BLaER1 treated with 17β-estradiol and CSF1 and Interleukin-3, amounts not matched to agents 10 nM and 100 nM (cell line): ENCODE data around the gene DHPS.
"Not testable (repeated sequence)": the region's sequence is repeated elsewhere in the genome, so short reads cannot be mapped to it uniquely, and the experiment has no call there.

Experiments
- H3K27ac ChIP-seq, 11 experiments: shearing (Covaris generic); formaldehyde crosslinking; 2 replicates each; pipeline ENCODE4 v1.8.1; 2022
- H3K27me3 ChIP-seq, 11 experiments: shearing (Covaris generic); formaldehyde crosslinking; 2 replicates each; pipeline ENCODE4 v1.8.1; 2022
- H3K36me3 ChIP-seq, 11 experiments: shearing (Covaris generic); formaldehyde crosslinking; 2 replicates each; pipeline ENCODE4 v1.8.1; 2022
- H3K4me1 ChIP-seq, 10 experiments: shearing (Covaris generic); formaldehyde crosslinking; 2 replicates each; pipeline ENCODE4 v1.8.1; 2022
- H3K4me2 ChIP-seq, 11 experiments: shearing (Covaris generic); formaldehyde crosslinking; 2 replicates each; pipeline ENCODE4 v1.8.1; 2022
- H3K4me3 ChIP-seq, 10 experiments: shearing (Covaris generic); formaldehyde crosslinking; 2 replicates each; pipeline ENCODE4 v1.8.1; 2022
- H3K9ac ChIP-seq, 11 experiments: shearing (Covaris generic); formaldehyde crosslinking; 2 replicates each; pipeline ENCODE4 v1.8.1; 2022
- H3K9me3 ChIP-seq, 11 experiments: shearing (Covaris generic); formaldehyde crosslinking; replicated peaks in 1 of 11; 2 replicates each; pipeline ENCODE4 v1.8.1; 2022
- H4K20me1 ChIP-seq, 11 experiments: shearing (Covaris generic); formaldehyde crosslinking; 2 replicates each; pipeline ENCODE4 v1.8.1; 2022
- Cebpa-rat ChIP-seq, 11 experiments: shearing (Covaris generic); IDR thresholded peaks; 2 replicates each; pipeline ENCODE4 v1.8.1; 2022

The DHPS gene

DNA sequence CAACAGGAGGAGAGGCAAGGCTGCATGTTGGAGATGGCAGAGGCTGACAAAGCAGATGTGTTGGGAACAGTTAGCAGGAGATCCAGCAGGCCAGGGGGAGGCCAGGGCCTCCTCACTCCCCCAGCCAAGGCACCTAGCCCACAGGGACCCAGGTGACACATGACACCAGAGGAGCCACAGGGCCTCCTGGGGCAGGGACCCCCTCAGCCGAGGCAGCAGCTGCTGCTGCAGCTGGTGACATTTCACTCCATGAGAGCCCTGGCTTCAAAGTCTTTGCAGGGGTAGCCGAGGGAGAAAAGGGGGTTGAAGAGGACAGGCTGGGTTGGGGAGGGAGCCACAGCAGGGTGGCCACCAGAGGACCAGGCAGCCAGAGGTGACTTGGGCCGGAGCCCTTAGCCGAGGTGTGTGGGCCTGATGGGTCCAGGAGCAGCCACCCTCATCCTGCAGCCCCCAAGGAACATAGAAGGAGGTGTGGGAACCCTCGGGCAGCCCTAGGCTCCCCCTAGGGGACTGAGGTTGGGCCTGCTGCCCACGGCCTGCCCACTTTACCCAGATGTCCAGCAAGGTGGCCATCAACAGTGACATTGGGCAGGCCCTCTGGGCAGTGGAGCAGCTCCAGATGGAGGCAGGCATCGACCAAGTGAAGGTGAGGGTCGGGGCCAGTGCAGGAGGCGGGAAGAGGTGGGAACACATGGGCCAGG lies 6.0 kb upstream of the DHPS start, which contains the start of gene GNG14:
GNG14 (plus strand) TSS at position 503 of the 701 bp plus-strand sequence; CDS start at position 554, 51 bp downstream.
- H3K4me1 ChIP-seq, result peaks cover 25 to 68% (median 52%) of the 10 kb centered on the region in 10 experiments
- TF ChIP-seq Cebpa-rat (IDR thresholded peaks at IDR 0.05), result no peak
- H3K9ac ChIP-seq, result peak within 1 kb of the TSS in 8 of 11 experiments; percentile 58 to 79 (median 76); a peak in 15 of 22 replicates
- peaks cover 0 to 17% (median under 1%) of the 10 kb centered on the region in 11 experiments; a peak in 7 of 22 replicates for H3K36me3 ChIP-seq
- no peaks in the 10 kb centered on the region for H3K9me3 ChIP-seq
- H3K4me3 ChIP-seq, result peak within 1 kb of the TSS in 7 of 10 experiments; percentile 51 to 67 (median 54); a peak in 7 of 20 replicates
- H3K4me2 ChIP-seq, result peak within 1 kb of the TSS in 10 of 11 experiments; percentile 69 to 99 (median 94); a peak in 19 of 22 replicates
- peaks cover 0 to 15% (median 0%) of the 10 kb centered on the region in 11 experiments; a peak in 1 of 22 replicates for H4K20me1 ChIP-seq
- peak within 1 kb of the TSS in 8 of 11 experiments; percentile 69 to 83 (median 76); a peak in 16 of 22 replicates for H3K27ac ChIP-seq
- H3K27me3 ChIP-seq, result no peaks in the 10 kb centered on the region

- no peak for TF ChIP-seq Cebpa-rat (IDR thresholded peaks at IDR 0.05)
- H4K20me1 ChIP-seq, result peaks cover 0 to 17% (median 2%) of the 10 kb centered on the region in 11 experiments; a peak in 12 of 22 replicates
- 0 out of 22 replicates have a peak, but pooled peaks cover 0 to 1% (median 0%) of the 10 kb centered on the region in 11 experiments for H3K36me3 ChIP-seq
- H3K4me2 ChIP-seq, result peak overlapping the region in 1 of 11 experiments; percentile 97; a peak in 2 of 22 replicates
- H3K4me1 ChIP-seq, result peaks cover 30 to 65% (median 52%) of the 10 kb centered on the region in 10 experiments
- no peak overlapping the region for H3K27ac ChIP-seq
- no peaks in the 10 kb centered on the region for H3K27me3 ChIP-seq
- no peaks in the 10 kb centered on the region for H3K9me3 ChIP-seq
- H3K4me3 ChIP-seq, result no peak overlapping the region
- H3K9ac ChIP-seq, result peak overlapping the region in 3 of 11 experiments; percentile 1 to 15 (median 5); a peak in 1 of 22 replicates
These were observed 4.2 kb upstream of the DHPS start for GRCh38 chr19:12685831-12686230.

DNA sequence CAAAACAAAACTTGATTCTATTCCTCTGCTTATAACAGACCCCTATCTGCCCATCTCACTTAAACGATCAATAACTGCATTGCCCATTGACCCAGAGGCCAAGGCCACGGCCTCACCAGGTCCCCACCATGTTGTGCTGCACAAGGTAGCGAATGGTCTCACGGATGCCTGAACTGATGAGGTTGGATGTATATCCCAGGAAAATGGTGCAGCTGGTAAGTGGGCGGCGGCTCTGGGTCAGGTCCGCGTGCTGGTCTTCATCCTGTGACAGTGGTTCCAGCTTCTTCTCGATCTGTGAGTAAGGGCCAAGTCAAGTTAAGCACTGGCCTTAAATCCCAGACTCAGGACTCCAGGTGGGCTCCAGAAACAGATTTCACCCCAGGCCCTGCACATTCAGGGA lies 1.6 kb downstream of the DHPS start:
- Histone ChIP-seq H3K9me3 (no peaks in the 10 kb centered on the region), H3K4me2 (peak overlapping the region; percentile 67 to 89 (median 83)), H3K27me3 (no peaks in the 10 kb centered on the region), H3K36me3 (peaks cover 50 to 53% (median 53%) of the 10 kb centered on the region in 11 experiments), H3K4me1 (peaks cover 15 to 32% (median 25%) of the 10 kb centered on the region in 10 experiments), H3K27ac (peak overlapping the region in 4 of 11 experiments; percentile 98 to 100 (median 99); a peak in 4 of 22 replicates), H3K9ac (peak overlapping the region in 10 of 11 experiments; percentile 97 to 100 (median 98); a peak in 18 of 22 replicates), H3K4me3 (peak overlapping the region in 9 of 10 experiments; percentile 75 to 96 (median 82); a peak in 15 of 20 replicates), H4K20me1 (peaks cover 32 to 59% (median 49%) of the 10 kb centered on the region in 11 experiments; a peak in 21 of 22 replicates)
- no peak for TF ChIP-seq Cebpa-rat (IDR thresholded peaks at IDR 0.05)

DNA sequence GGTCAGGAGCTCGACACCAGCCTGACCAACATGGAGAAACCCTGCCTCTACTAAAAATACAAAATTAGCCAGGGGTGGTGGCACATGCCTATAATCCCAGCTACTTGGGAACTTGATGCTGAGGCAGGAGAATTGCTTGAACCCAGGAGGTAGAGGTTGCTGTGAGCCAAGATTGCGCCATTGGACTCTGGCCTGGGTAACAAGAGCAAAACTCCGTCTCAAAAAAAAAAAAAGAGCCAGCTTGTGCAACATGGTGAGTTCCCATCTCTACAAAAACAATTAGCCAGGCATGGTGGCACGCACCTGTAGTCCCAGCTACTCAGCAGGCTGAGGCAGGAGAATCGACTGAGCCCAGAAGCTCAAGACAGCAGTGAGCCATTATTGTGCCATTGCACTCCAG lies 3.6 kb downstream of the DHPS start:
- H3K4me2 ChIP-seq, H3K27me3 ChIP-seq, H3K9ac ChIP-seq, H3K9me3 ChIP-seq, H3K27ac ChIP-seq, H3K4me3 ChIP-seq: not testable (repeated sequence)
- Histone ChIP-seq H3K36me3 (peaks cover 70 to 73% (median 73%) of the 10 kb centered on the region in 11 experiments), H3K4me1 (peaks cover 17 to 32% (median 25%) of the 10 kb centered on the region in 10 experiments), H4K20me1 (peaks cover 37 to 77% (median 69%) of the 10 kb centered on the region in 11 experiments; a peak in 21 of 22 replicates)

DNA sequence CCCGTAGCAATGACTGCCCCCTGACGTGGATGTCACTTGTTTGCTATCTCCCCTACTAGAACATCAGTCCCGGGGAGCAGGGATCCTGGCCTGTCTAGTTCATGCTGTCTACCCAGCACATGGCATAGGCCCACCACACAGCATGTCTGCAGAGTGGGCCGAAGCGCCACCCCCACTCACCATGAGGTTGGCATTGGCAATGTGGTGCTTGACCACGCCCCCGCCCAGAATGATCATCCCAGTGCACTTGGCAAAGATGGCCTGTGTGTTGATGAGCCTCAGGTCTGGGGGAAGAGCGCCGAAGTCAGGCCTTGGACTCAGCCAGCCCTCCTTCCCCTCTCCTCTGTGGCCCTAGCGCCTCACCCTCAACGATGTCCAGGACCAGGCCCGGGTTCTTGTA lies 4.8 kb downstream of the DHPS start:
- Histone ChIP-seq H3K4me1 (peaks cover 12 to 26% (median 19%) of the 10 kb centered on the region in 10 experiments), H3K9me3 (no peaks in the 10 kb centered on the region), H4K20me1 (peaks cover 37 to 88% (median 78%) of the 10 kb centered on the region in 11 experiments; a peak in 21 of 22 replicates), H3K27ac (no peak overlapping the region), H3K4me3 (no peak overlapping the region), H3K9ac (0 out of 22 replicates have a peak overlapping the region, but pooled peaks of 1 of the 11 experiments have one; percentile 18), H3K27me3 (no peaks in the 10 kb centered on the region), H3K4me2 (no peak overlapping the region), H3K36me3 (peaks cover 78 to 83% (median 81%) of the 10 kb centered on the region in 11 experiments)
- no peak for TF ChIP-seq Cebpa-rat (IDR thresholded peaks at IDR 0.05)

- no peak overlapping the region for H3K4me3 ChIP-seq
- H3K27me3 ChIP-seq, result no peaks in the 10 kb centered on the region
- H3K4me2 ChIP-seq, result no peak overlapping the region
- no peak overlapping the region for H3K9ac ChIP-seq
- peaks cover 37 to 91% (median 78%) of the 10 kb centered on the region in 11 experiments; a peak in 21 of 22 replicates for H4K20me1 ChIP-seq
- no peaks in the 10 kb centered on the region for H3K9me3 ChIP-seq
- TF ChIP-seq Cebpa-rat (IDR thresholded peaks at IDR 0.05), result no peak
- peaks cover 78 to 89% (median 85%) of the 10 kb centered on the region in 11 experiments for H3K36me3 ChIP-seq
- no peak overlapping the region for H3K27ac ChIP-seq
- H3K4me1 ChIP-seq, result peaks cover 12 to 29% (median 19%) of the 10 kb centered on the region in 10 experiments
These were observed 5.3 kb downstream of the DHPS start for GRCh38 chr19:12676384-12676792.

DNA sequence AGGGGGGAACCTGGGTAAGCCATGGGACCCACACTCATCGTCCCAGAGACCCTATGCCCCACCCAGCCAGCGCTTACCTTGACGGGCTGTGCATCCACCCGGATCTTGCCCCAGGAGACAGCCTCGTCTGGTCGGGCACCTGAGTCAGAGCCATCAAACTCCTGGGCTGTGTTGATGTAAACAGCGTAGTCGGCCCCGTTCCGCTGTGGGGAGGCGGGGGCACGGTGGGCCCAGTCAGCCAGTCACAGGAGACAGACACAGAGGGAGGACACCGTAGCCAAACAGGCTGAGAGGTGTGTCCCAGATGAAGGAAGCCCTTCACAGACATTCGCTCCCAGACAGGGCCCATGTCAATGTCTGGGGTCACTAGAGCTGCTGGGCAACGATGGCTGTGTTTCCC lies 5.7 kb downstream of the DHPS start:
- H4K20me1 ChIP-seq, result peaks cover 37 to 90% (median 77%) of the 10 kb centered on the region in 11 experiments; a peak in 21 of 22 replicates

GRCh38 chr19:12675399-12675798 lies 6.3 kb downstream of the DHPS start:
- Histone ChIP-seq H3K9me3 (no peaks in the 10 kb centered on the region), H3K4me2 (no peak overlapping the region), H3K4me3 (no peak overlapping the region), H3K27me3 (no peaks in the 10 kb centered on the region), H3K27ac (no peak overlapping the region), H4K20me1 (peaks cover 33 to 89% (median 72%) of the 10 kb centered on the region in 11 experiments; a peak in 21 of 22 replicates), H3K36me3 (peaks cover 80 to 99% (median 86%) of the 10 kb centered on the region in 11 experiments), H3K4me1 (peaks cover 14 to 31% (median 23%) of the 10 kb centered on the region in 10 experiments), H3K9ac (no peak overlapping the region)
- TF ChIP-seq Cebpa-rat (IDR thresholded peaks at IDR 0.05), result no peak

More for the DNA sequence above, 5.7 kb downstream of the DHPS start:
- TF ChIP-seq Cebpa-rat (IDR thresholded peaks at IDR 0.05), result no peak
- Histone ChIP-seq H3K4me1 (peaks cover 13 to 30% (median 21%) of the 10 kb centered on the region in 10 experiments), H3K9me3 (no peaks in the 10 kb centered on the region), H3K27me3 (no peaks in the 10 kb centered on the region), H3K36me3 (peaks cover 80 to 93% (median 86%) of the 10 kb centered on the region in 11 experiments), H3K27ac (no peak overlapping the region), H3K9ac (no peak overlapping the region), H3K4me3 (no peak overlapping the region), H3K4me2 (no peak overlapping the region)

DNA sequence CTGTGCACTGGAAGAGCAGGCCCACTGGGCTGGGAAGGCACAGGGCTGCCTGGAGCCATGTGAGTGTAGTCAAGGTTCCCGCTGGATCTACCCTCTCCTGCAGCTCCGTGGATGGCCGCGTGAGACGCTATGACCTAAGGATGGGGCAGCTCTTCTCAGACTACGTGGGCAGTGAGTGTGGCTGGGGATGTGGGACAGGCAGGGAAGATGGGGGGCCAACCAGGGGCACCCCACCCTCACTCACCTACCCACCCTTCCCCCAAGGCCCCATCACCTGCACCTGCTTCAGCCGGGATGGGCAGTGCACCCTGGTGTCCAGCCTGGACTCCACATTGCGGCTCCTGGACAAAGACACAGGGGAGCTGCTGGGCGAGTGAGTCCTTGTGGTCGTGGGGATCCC lies 8.9 kb downstream of the DHPS start:
- Histone ChIP-seq H3K27me3 (no peaks in the 10 kb centered on the region), H3K27ac (no peak overlapping the region), H3K9me3 (no peaks in the 10 kb centered on the region), H3K4me1 (peaks cover 21 to 34% (median 28%) of the 10 kb centered on the region in 10 experiments), H3K4me2 (no peak overlapping the region), H3K36me3 (peaks cover 54 to 82% (median 69%) of the 10 kb centered on the region in 11 experiments), H3K9ac (no peak overlapping the region), H3K4me3 (no peak overlapping the region), H4K20me1 (peaks cover 22 to 78% (median 54%) of the 10 kb centered on the region in 11 experiments; a peak in 21 of 22 replicates)
- no peak for TF ChIP-seq Cebpa-rat (IDR thresholded peaks at IDR 0.05)
